HG03066 (cell line): ENCODE measurements around the gene SLC25A29.
"Not testable (repeated sequence)": the region's sequence is repeated elsewhere in the genome, so short reads cannot be mapped to it uniquely, and the experiment has no call there.

ENCODE experiments used
- ATAC-seq: cut with Tn5 transposase; IDR thresholded peaks from one replicate; pipeline ENCODE4 v1.9.1; 2021; ENCODE audit warnings: low read depth; ENCODE audit not compliant: unreplicated experiment

Gene SLC25A29

GRCh38 chr14:100313464-100314230 is 7.4 kb upstream of the SLC25A29 start:
- no peak for ATAC-seq

- no peak for ATAC-seq
These were observed 6.7 kb upstream of the SLC25A29 start for GRCh38 chr14:100312877-100313400.

GRCh38 chr14:100312110-100312876 is 6.0 kb upstream of the SLC25A29 start:
- not testable (repeated sequence) for ATAC-seq

GRCh38 chr14:100309028-100309737 is 2.9 kb upstream of the SLC25A29 start:
- no peak for ATAC-seq

GRCh38 chr14:100308427-100308792 is 2.2 kb upstream of the SLC25A29 start:
- not testable (repeated sequence) for ATAC-seq

GRCh38 chr14:100307766-100308426 is 1.7 kb upstream of the SLC25A29 start:
- no peak for ATAC-seq

- ATAC-seq = peak; percentile 8
These were observed 938 bp upstream of the SLC25A29 start for GRCh38 chr14:100306998-100307765.

- ATAC-seq = no peak
These were observed 732 bp downstream of the SLC25A29 start for GRCh38 chr14:100305324-100306100.

GRCh38 chr14:100304825-100305323 is 1.4 kb downstream of the SLC25A29 start:
- ATAC-seq = no peak

- ATAC-seq = no peak
These were observed 2.3 kb downstream of the SLC25A29 start for GRCh38 chr14:100303925-100304324.

GRCh38 chr14:100303179-100303578 is 3.1 kb downstream of the SLC25A29 start:
- ATAC-seq = no peak

GRCh38 chr14:100302616-100303015 is 3.6 kb downstream of the SLC25A29 start:
- ATAC-seq = no peak

GRCh38 chr14:100299238-100299560 is 7.0 kb downstream of the SLC25A29 start:
- no peak for ATAC-seq

- ATAC-seq = no peak
These were observed 7.5 kb downstream of the SLC25A29 start for GRCh38 chr14:100298551-100299237.

GRCh38 chr14:100297320-100298300 is 8.6 kb downstream of the SLC25A29 start:
- ATAC-seq = peak; percentile 92

GRCh38 chr14:100296729-100297128 is 9.5 kb downstream of the SLC25A29 start:
- ATAC-seq = not testable (repeated sequence)

GRCh38 chr14:100296106-100296651 is 10.1 kb downstream of the SLC25A29 start:
- ATAC-seq = no peak
